Left ventricle myocardium inferior (tissue), 1 donor: ENCODE data around the gene TMEM250. TPM values are rescaled to one million over a fixed set of nuclear protein-coding genes. Genes with fewer than 3 reads are reported as not detected.
A peak's percentile ranks its signal among the peaks of the same experiment; 100 is the strongest.

Source experiments
- DNase-seq: peaks from one replicate; pipeline ENCODE4 v3.0.0-alpha.2; 2020
- H3K27ac ChIP-seq: fragments of 200-600 bp; replicated peaks from 2 replicates; pipeline ENCODE4 v1.8.0; 2021
- H3K27me3 ChIP-seq: fragments of 200-600 bp; 2 replicates; pipeline ENCODE4 v1.8.0; 2021; ENCODE audit warnings: low read depth
- H3K36me3 ChIP-seq: fragments of 200-600 bp; 2 replicates; pipeline ENCODE4 v1.8.0; 2021
- H3K4me1 ChIP-seq: fragments of 200-600 bp; 2 replicates; pipeline ENCODE4 v1.8.0; 2021
- H3K4me3 ChIP-seq: fragments of 200-600 bp; 2 replicates; pipeline ENCODE4 v1.8.0; 2021; ENCODE audit warnings: mild to moderate bottlenecking, moderate library complexity
- H3K9me3 ChIP-seq: fragments of 200-600 bp; replicated peaks from 2 replicates; pipeline ENCODE4 v1.8.0; 2021
- intact Hi-C: fragments of 100-400 bp; cut with micrococcal nuclease; formaldehyde crosslinking; loops from one replicate; pipeline ENCODE4 v1.11.0; 2022
- total RNA-seq: library from RNA; stranded (reverse); fragmentation: NEBNext Ultra II Directional; extraction: Animal tissue kit (Norgen Biotek cat#: 25700); gene quantifications from one replicate; pipeline ENCODE4 v1.2.1, GENCODE V29; 2021
- TF ChIP-seq, protein P1 (sequence below): fragments of 200-600 bp; IDR thresholded peaks from 2 replicates; pipeline ENCODE4 v1.8.0; 2021; ENCODE audit warnings: antibody characterized with exemption, mild to moderate bottlenecking, borderline replicate concordance
- donor health status: DM: no; HTN: yes; CAD: no; lungs with severe emphysema.

Gene TMEM250
- total RNA-seq, 1 donor from 2014 or later: 15.1 TPM

DNA sequence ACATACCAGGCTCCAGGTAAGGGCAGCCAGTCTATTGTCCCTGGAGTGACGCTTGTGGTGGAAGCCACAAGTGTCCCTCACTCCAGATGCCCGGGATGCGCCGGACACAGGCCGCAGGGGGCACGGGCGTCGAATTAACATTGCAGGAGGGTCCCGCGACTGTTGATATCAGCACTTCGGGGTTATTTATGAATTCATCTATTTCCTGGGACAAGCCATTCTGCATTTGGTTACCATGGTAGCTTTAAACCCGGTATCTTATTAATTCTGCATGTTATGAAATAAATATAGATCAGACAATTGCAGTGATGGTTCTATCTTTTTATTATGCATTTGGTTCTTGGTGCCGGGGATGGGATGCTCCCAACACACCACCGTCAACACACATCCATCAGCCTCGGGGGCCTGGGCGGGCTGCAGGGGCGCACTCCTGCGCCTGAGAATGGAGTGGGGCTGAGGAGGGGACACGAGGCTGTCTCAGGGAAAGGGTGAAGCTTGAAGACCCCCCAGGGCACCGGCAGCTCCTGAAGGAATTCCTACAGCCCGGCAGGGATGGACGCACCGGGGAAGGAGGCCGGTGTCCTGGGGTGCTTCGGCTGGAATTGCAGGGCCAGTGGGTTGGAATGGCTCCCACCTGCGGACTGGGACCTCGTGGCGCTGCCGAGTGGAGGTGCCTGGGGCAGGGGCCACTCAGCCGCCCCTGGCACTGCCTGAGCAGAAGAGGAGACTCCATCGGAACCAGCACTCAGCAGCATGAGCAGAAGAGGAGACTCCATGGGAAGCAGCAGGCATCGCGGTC lies 17.7 kb upstream of the TMEM250 start:
- Histone ChIP-seq H3K27ac (no peak overlapping the region), H3K27me3 (peaks cover 77% of the 10 kb centered on the region), H3K9me3 (no peaks in the 10 kb centered on the region), H3K4me3 (no peak overlapping the region), H3K36me3 (no peaks in the 10 kb centered on the region), H3K4me1 (peaks cover 39% of the 10 kb centered on the region)
- no peak for DNase-seq
- TF ChIP-seq, protein P1, sequence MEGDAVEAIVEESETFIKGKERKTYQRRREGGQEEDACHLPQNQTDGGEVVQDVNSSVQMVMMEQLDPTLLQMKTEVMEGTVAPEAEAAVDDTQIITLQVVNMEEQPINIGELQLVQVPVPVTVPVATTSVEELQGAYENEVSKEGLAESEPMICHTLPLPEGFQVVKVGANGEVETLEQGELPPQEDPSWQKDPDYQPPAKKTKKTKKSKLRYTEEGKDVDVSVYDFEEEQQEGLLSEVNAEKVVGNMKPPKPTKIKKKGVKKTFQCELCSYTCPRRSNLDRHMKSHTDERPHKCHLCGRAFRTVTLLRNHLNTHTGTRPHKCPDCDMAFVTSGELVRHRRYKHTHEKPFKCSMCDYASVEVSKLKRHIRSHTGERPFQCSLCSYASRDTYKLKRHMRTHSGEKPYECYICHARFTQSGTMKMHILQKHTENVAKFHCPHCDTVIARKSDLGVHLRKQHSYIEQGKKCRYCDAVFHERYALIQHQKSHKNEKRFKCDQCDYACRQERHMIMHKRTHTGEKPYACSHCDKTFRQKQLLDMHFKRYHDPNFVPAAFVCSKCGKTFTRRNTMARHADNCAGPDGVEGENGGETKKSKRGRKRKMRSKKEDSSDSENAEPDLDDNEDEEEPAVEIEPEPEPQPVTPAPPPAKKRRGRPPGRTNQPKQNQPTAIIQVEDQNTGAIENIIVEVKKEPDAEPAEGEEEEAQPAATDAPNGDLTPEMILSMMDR: no peak
- intact Hi-C loops: no loop called here

DNA sequence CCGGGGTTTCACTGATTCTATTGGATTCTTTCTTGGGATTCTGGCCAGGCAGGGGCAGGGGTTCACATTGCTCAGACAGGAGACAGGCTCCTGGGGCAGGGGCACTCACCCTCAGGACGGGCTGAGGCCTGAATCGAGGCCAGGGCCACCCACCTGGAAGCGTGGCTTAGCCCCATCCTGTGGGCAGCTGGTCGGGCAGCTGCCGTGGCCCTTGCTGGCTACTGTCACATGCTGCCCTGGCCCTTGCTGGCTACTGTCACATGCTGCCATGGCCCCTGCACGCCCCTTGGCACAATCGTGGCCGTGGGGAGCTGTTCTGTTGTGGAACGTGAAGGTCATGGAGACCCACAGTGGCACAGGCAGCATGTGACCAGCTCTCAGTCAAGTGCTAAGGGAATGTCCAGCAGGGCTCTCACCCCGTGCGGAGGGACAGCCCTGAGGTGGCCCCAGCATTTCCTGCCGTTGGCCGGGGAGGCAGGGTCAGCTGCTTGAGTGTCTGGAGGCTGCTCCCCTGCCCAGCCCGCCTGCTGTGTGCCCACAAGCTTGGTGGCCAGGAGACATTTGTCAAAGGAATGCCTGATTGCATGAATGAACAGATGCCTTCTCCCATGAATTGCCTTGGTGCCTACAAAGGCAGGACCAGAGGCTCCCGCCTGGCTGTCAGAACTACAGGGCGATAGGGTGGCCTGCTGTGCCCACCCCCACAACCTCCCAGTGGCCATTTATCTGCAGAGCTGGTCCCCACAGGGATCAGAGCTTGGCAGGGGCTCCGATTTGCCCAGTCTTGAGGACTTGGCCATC lies 16.9 kb upstream of the TMEM250 start:
- DNase-seq: no peak
- Histone ChIP-seq H3K4me1 (peaks cover 39% of the 10 kb centered on the region), H3K27ac (no peak overlapping the region), H3K27me3 (peaks cover 85% of the 10 kb centered on the region), H3K9me3 (no peaks in the 10 kb centered on the region), H3K4me3 (no peak overlapping the region), H3K36me3 (no peaks in the 10 kb centered on the region)
- TF ChIP-seq, protein P1: no peak
- intact Hi-C loops: no loop called here

DNA sequence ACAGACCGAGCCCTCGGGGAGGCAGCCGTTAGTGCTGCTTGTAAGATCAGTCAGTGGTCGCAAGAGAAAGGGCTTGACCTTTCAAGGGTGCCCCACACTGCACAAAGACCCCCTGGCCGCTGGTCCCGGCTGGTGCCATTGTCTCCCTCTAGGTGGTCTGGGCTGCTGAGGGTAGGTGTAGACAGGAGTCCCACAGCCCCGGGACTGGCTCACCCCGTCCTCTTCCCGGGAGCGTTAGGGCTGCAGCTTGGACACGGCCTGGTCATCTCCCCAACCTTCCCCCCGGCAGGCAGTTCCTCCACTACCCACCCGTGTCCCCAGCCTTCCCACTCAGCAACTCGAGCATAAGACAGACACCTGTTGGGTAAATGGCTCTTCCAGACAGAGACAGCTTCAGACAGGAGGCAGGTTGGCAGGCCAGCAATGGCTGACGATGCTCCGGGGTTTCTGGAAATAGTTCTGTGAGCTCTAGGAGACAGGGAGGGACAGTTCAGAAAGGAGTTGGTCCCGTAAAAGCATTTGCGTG lies 15.3 kb upstream of the TMEM250 start:
- Histone ChIP-seq H3K9me3 (no peaks in the 10 kb centered on the region), H3K36me3 (no peaks in the 10 kb centered on the region), H3K27me3 (peaks cover 96% of the 10 kb centered on the region), H3K4me3 (peak overlapping the region; percentile 64), H3K4me1 (peaks cover 39% of the 10 kb centered on the region), H3K27ac (no peak overlapping the region)
- TF ChIP-seq, protein P1: no peak
- intact Hi-C loops: no loop called here
- DNase-seq: no peak

DNA sequence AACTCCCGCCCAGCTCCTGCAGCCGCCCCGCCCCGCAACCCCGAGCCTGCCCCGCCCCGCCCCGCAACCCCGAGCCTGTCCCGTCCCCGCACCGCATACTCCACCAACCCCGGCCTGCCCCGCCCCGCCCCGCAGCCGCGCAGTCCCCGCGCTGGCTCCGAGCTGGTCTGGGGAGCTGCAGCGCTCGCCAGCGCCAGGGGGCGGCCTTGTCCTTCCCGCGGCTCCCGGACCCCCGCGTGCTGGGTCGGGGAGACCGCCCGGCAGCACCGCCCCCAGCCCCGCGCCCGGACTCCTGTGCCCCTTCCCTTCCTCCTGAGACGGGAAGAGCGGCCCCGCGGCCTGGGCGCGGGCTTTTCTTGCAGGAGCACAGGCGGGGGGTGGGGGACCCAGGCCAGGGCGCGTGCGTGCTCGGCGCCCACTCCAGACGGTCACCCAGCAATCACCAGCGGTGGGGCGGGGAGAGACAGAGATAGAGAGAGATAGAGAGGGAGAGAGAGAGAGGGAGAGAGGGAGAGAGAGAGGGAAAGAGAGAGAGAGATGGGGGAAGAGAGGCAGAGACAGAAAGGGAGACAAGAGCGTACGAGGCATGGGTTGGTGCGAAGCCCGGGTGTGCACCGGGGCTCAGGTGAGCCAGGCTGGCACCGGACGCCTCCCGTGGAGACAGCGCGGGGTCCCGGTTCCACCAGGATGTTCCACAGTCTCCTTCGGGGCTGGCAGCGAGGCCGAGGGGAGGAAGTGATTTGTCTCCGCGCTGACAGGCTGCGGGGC lies 14.7 kb upstream of the TMEM250 start:
- TF ChIP-seq, protein P1: peak; percentile 50
- intact Hi-C loops: no loop called here
- peaks cover 96% of the 10 kb centered on the region for H3K27me3 ChIP-seq
- no peaks in the 10 kb centered on the region for H3K9me3 ChIP-seq
- no peak overlapping the region for H3K27ac ChIP-seq
- H3K4me3 ChIP-seq: peak overlapping the region; percentile 64
- peaks cover 39% of the 10 kb centered on the region for H3K4me1 ChIP-seq
- no peak for DNase-seq
- no peaks in the 10 kb centered on the region for H3K36me3 ChIP-seq

DNA sequence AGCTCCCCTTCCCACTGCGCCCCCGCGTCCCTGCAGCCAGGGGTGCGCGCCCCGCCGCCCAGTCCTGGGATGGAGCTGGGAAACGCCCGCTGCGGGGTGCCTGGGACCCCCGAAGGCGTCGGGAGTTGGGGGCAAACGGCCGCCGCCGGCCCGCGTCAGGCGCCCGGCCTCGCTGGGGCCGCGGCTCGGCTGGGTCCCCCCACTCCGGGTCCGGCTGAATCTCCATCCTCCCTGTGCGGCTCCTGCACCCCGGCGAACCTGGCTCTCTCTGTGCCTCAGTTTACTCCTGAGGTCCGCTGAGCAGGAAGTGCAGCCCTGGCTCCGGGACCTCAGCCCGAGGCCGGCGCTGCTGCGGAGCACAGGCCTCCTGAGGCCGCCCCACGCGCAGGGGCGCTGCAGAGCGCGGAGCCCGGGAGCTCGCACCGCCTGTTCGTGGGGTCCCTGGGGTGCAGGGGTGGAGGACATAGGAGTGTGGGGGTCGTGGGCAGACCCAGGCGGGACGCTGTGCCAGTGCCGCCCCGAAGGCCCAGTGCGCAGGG lies 13.9 kb upstream of the TMEM250 start:
- Histone ChIP-seq H3K27ac (no peak overlapping the region), H3K4me3 (peak overlapping the region; percentile 64), H3K4me1 (peaks cover 39% of the 10 kb centered on the region), H3K27me3 (peaks cover 97% of the 10 kb centered on the region), H3K36me3 (no peaks in the 10 kb centered on the region), H3K9me3 (no peaks in the 10 kb centered on the region)
- TF ChIP-seq, protein P1: no peak
- no peak for DNase-seq
- intact Hi-C loops: no loop called here
